Measurements from ENCODE around the gene EDN2. TPM values are rescaled to one million over a fixed set of nuclear protein-coding genes. Genes with fewer than 3 reads are reported as not detected.

Gene EDN2
- total RNA-seq, 1 experiment from 2014 or later = not detected

DNA sequence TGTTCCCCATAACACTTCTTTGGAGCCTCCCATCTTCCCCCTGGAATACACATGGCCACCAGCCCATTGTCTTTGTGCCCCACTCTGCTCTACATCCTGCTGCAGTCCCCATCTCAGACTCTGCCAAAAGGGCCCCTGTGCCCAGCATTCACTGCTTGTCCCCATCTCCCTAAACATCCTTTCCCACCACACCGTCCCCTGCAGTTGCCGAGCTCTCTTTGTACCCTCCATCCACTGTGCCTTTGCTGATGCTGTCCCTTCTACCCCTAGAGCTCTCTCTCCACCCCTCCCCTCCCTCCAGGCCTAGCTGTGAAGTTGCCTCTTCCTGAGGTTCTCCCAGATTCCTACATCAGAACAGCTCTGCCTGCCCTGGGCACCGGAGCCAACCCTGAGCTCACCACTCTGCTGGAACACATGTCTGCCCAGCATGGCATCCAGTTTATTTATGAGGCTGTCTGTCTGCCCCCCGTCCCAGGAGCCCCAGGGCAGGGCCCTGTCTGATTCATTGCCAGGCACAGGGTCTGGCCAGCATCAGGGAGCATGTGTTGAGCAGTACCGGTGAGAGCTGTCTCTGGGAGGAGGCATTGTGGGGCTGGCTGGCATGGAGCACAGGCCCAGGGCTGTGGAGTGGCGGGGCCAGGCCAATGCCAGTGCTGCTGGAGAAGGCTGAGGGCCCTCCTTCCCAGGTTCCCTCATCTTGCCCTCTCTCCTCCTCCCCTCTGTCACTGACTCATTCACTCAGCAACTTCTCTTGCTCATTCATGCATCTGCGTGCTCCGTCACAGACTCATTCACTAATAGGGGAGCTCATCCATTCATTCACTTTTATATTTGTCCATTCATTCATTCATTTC lies 28.8 kb downstream of the EDN2 start:
- intact Hi-C loops (cut with micrococcal nuclease; ENCODE audit: unreplicated experiment) = no loop called here
- no peaks in the 10 kb centered on the region for H3K36me3 ChIP-seq (ENCODE audit: insufficient read depth, low read length, poor library complexity, severe bottlenecking)
- no TSS peak for BruUV-seq (replicated peaks)
- DNase-seq (ENCODE audit: low spot score) = no peak
- TF ChIP-seq EZH2 (IDR thresholded peaks at IDR 0.05; ENCODE audit: borderline replicate concordance, low read depth, low read length, poor library complexity, severe bottlenecking) (no peak), CTCF (conservative IDR thresholded peaks at IDR 0.05; ENCODE audit: low read depth, low read length) (no peak)
- no peak overlapping the region for H3K4me3 ChIP-seq (ENCODE audit: low read depth, low read length, poor library complexity, severe bottlenecking)
- peaks cover 12% of the 10 kb centered on the region for H3K4me1 ChIP-seq (ENCODE audit: insufficient read depth, low read length, poor library complexity, severe bottlenecking)
- no peaks in the 10 kb centered on the region for H3K9me3 ChIP-seq (ENCODE audit: low read depth, low read length, poor library complexity, severe bottlenecking)
- H3K27me3 ChIP-seq (replicated peaks; ENCODE audit: insufficient read depth, low read depth, low read length, poor library complexity) = no peaks in the 10 kb centered on the region
- H3K27ac ChIP-seq (ENCODE audit: low read depth, low read length, poor library complexity, severe bottlenecking) = no peak overlapping the region
- ChIA-PET POLR2A (ENCODE audit: low non-redundant PET) (interaction anchor here (0.6 kb wide), 1 partner anchor 185 kb away, joined by 3 read pairs; no protein-coding TSS in a partner anchor), CTCF (no interaction called here)

DNA sequence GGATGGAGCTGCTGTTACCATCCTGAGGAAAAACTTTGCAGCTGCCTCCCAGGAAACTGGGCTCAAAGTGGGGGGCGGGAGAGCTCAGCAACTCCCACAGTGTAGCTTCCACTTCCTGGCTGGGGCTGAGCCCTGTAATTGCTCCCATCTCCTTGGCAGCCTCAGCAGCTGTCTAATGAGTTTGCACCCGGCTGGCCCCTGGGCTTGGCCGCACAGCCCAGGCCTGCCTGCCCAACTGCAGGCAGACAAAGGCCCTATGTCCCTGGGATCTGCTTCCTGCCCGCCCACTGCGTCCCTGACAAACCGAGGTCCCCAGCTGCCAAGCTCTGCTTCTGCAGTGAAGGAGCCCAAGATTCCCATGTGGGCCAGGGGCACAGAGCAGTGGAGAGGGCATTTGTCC lies 30.1 kb downstream of the EDN2 start:
- TF ChIP-seq CTCF (conservative IDR thresholded peaks at IDR 0.05; ENCODE audit: low read depth, low read length) = no peak
- TF ChIP-seq EZH2 (IDR thresholded peaks at IDR 0.05; ENCODE audit: borderline replicate concordance, low read depth, low read length, poor library complexity, severe bottlenecking) = no peak
- CTCF ChIA-PET = no interaction called here
- H3K4me1 ChIP-seq (ENCODE audit: insufficient read depth, low read length, poor library complexity, severe bottlenecking) = peaks cover 12% of the 10 kb centered on the region
- no peaks in the 10 kb centered on the region for H3K9me3 ChIP-seq (ENCODE audit: low read depth, low read length, poor library complexity, severe bottlenecking)
- POLR2A ChIA-PET (ENCODE audit: low non-redundant PET) = no interaction called here
- no peaks in the 10 kb centered on the region for H3K27me3 ChIP-seq (replicated peaks; ENCODE audit: insufficient read depth, low read depth, low read length, poor library complexity)
- no peak for DNase-seq (ENCODE audit: low spot score)
- no TSS peak for BruUV-seq (replicated peaks)
- no peak overlapping the region for H3K27ac ChIP-seq (ENCODE audit: low read depth, low read length, poor library complexity, severe bottlenecking)
- intact Hi-C loops (cut with micrococcal nuclease; ENCODE audit: unreplicated experiment) = no loop called here
- no peak overlapping the region for H3K4me3 ChIP-seq (ENCODE audit: low read depth, low read length, poor library complexity, severe bottlenecking)
- H3K36me3 ChIP-seq (ENCODE audit: insufficient read depth, low read length, poor library complexity, severe bottlenecking) = no peaks in the 10 kb centered on the region

- TF ChIP-seq CTCF (conservative IDR thresholded peaks at IDR 0.05; ENCODE audit: low read depth, low read length) (no peak), EZH2 (IDR thresholded peaks at IDR 0.05; ENCODE audit: borderline replicate concordance, low read depth, low read length, poor library complexity, severe bottlenecking) (no peak)
- peaks cover 2% of the 10 kb centered on the region for H3K4me1 ChIP-seq (ENCODE audit: insufficient read depth, low read length, poor library complexity, severe bottlenecking)
- CTCF ChIA-PET = no interaction called here
- H3K36me3 ChIP-seq (ENCODE audit: insufficient read depth, low read length, poor library complexity, severe bottlenecking) = no peaks in the 10 kb centered on the region
- POLR2A ChIA-PET (ENCODE audit: low non-redundant PET) = no interaction called here
- BruUV-seq (replicated peaks) = no TSS peak
- H3K27ac ChIP-seq (ENCODE audit: low read depth, low read length, poor library complexity, severe bottlenecking) = no peak overlapping the region
- intact Hi-C loops (cut with micrococcal nuclease; ENCODE audit: unreplicated experiment) = no loop called here
- H3K4me3 ChIP-seq (ENCODE audit: low read depth, low read length, poor library complexity, severe bottlenecking) = no peak overlapping the region
- no peak for DNase-seq (ENCODE audit: low spot score)
- no peaks in the 10 kb centered on the region for H3K9me3 ChIP-seq (ENCODE audit: low read depth, low read length, poor library complexity, severe bottlenecking)
- no peaks in the 10 kb centered on the region for H3K27me3 ChIP-seq (replicated peaks; ENCODE audit: insufficient read depth, low read depth, low read length, poor library complexity)
These were observed 31.7 kb downstream of the EDN2 start for GRCh38 chr1:41452704-41453290.
